K562 (cell line): ENCODE data around the gene SMG6. TPM values are rescaled to one million over a fixed set of nuclear protein-coding genes. Genes with fewer than 3 reads are reported as not detected.
A peak's percentile ranks its signal among the peaks of the same experiment; 100 is the strongest.

Source experiments
- ATAC-seq: fragments of 200-7000 bp; cut with Tn5 transposase; 3 replicates; pipeline ENCODE4 v1.9.1; 2020; ENCODE audit warnings: moderate library complexity
- BruUV-seq: library from RNA; stranded (reverse); fragments of 400-500 nt; replicated peaks from 2 replicates; lab custom pipeline; 2021; lab: Mats Ljungman, UMichigan
- CTCF ChIA-PET: fragments of 300-600 bp; formaldehyde crosslinking; extraction: SDS; loops from one replicate; lab custom pipeline; 2021; ENCODE audit warnings: low intra/inter-chr PET ratio; lab: Yijun Ruan, JAX
- POLR2A ChIA-PET: fragments of 300-600, 350-650 bp; sonication (Branson Sonifier 250); formaldehyde crosslinking; extraction: SDS; loops from one replicate; lab custom pipeline; 2021; ENCODE audit warnings: antibody characterized with exemption, inconsistent platforms; lab: Yijun Ruan, JAX
- DNase-seq, 4 experiments: peaks; one replicate each; pipeline versions ENCODE4 v3.0.0 to v3.0.0-alpha.2; 2011 to 2018; ENCODE audit warnings: low spot score in 3 of 4, mixed read lengths in 3 of 4; ENCODE audit errors: extremely low read depth in 1 of 4
- FAIRE-seq: peaks from 2 replicates; lab custom pipeline; 2011; peaks lifted over from hg19 to GRCh38; lab: Jason Lieb, UNC
- H2AFZ ChIP-seq: 2 replicates; pipeline ENCODE4 v1.6.0; 2011; ENCODE audit warnings: low read depth, low read length, control low read depth, inconsistent platforms
- H3K27ac ChIP-seq: fragments of 200-600 bp; 3 replicates; pipeline ENCODE4 v1.8.0; 2011; ENCODE audit warnings: low read depth, mild to moderate bottlenecking, control low read depth, inconsistent platforms, low read length, moderate library complexity, mixed read lengths; ENCODE audit errors: extremely low read depth
- H3K27me3 ChIP-seq, 2 experiments: fragments of 300-600 bp in 1 of 2; 2 replicates in 1 of 2; 3 replicates in 1 of 2; pipeline versions ENCODE4 v1.6.0 to v1.8.0; 2011; ENCODE audit warnings: inconsistent platforms in 2 of 2, low read length in 2 of 2, mild to moderate bottlenecking in 1 of 2, mixed read lengths in 1 of 2, moderate library complexity in 1 of 2; ENCODE audit not compliant: control insufficient read depth in 2 of 2, insufficient read depth in 2 of 2
- H3K36me3 ChIP-seq: fragments of 300-600 bp; 3 replicates; pipeline ENCODE4 v1.8.0; 2011; ENCODE audit warnings: mild to moderate bottlenecking, low read length, inconsistent platforms; ENCODE audit not compliant: control insufficient read depth, insufficient read depth
- H3K4me1 ChIP-seq, 2 experiments: fragments of 200-600 bp in 1 of 2; replicated peaks in 1 of 2; 2 replicates in 1 of 2; 3 replicates in 1 of 2; pipeline versions ENCODE4 v1.5.1 to v1.8.0; 2011; ENCODE audit warnings: inconsistent platforms in 2 of 2, low read length in 2 of 2, mild to moderate bottlenecking in 1 of 2, mixed read lengths in 1 of 2, moderate library complexity in 1 of 2; ENCODE audit not compliant: control insufficient read depth in 2 of 2, insufficient read depth in 2 of 2
- H3K4me2 ChIP-seq: 2 replicates; pipeline ENCODE4 v1.6.1; 2011; ENCODE audit warnings: low read length, control low read depth, inconsistent platforms, mixed read lengths; ENCODE audit not compliant: insufficient read depth
- H3K4me3 ChIP-seq: fragments of 200-600 bp; sonication (generic), shearing (Covaris generic); 2 replicates; pipeline ENCODE4 v1.5.1; 2016; ENCODE audit warnings: control low read depth, inconsistent platforms
- H3K79me2 ChIP-seq: fragments of 200-600 bp; 3 replicates; pipeline ENCODE4 v1.8.0; 2011; ENCODE audit warnings: low read length, inconsistent platforms; ENCODE audit not compliant: control insufficient read depth, insufficient read depth
- H3K9ac ChIP-seq, 2 experiments: 2 replicates each; pipeline versions ENCODE4 v1.6.0 to v1.6.1; 2011; ENCODE audit warnings: low read depth in 2 of 2, low read length in 2 of 2, control low read depth in 1 of 2, inconsistent platforms in 1 of 2, mild to moderate bottlenecking in 1 of 2, mixed read lengths in 1 of 2; ENCODE audit not compliant: insufficient read depth in 1 of 2
- H3K9me1 ChIP-seq: one replicate; pipeline ENCODE4 v1.6.0; 2011; ENCODE audit warnings: inconsistent platforms, mild to moderate bottlenecking, low read length, moderate library complexity; ENCODE audit not compliant: control insufficient read depth, insufficient read depth
- H3K9me3 ChIP-seq: replicated peaks from 2 replicates; pipeline ENCODE4 v1.5.1; 2011; ENCODE audit warnings: low read depth, low read length, inconsistent platforms; ENCODE audit not compliant: control insufficient read depth, insufficient read depth
- H4K20me1 ChIP-seq: replicated peaks from 2 replicates; pipeline ENCODE4 v1.6.1; 2011; ENCODE audit warnings: low read length, inconsistent platforms, mixed read lengths; ENCODE audit not compliant: control insufficient read depth, insufficient read depth
- DPF2 ChIP-seq: fragments of 450-650 bp; IDR thresholded peaks from 2 replicates; pipeline ENCODE4 v1.6.1; 2016
- FOSL1 ChIP-seq: fragments of 200-800 bp; sonication (Bioruptor generic); conservative IDR thresholded peaks from 2 replicates; pipeline ENCODE4 v1.6.1; 2016; ENCODE audit warnings: missing genetic modification characterization, missing compliant biosample characterization
- GATA2 ChIP-seq: sonication (generic); formaldehyde crosslinking; IDR thresholded peaks from 2 replicates; pipeline ENCODE4 v1.4.0; 2020; ENCODE audit warnings: mild to moderate bottlenecking, missing genetic modification reagents
- JUND ChIP-seq, 2 experiments: IDR thresholded peaks; 2 replicates in 1 of 2; 3 replicates in 1 of 2; pipeline ENCODE4 v1.6.1; 2011; ENCODE audit warnings: borderline replicate concordance in 2 of 2, low read depth in 2 of 2, low read length in 2 of 2, improper control_type of control experiment in 1 of 2, missing biosample characterization in 1 of 2, missing genetic modification characterization in 1 of 2, missing genetic modification reagents in 1 of 2
- LCOR ChIP-seq: sonication (generic); formaldehyde crosslinking; IDR thresholded peaks from 2 replicates; pipeline ENCODE4 v1.8.0; 2022; ENCODE audit warnings: mild to moderate bottlenecking, missing genetic modification reagents
- MCM7 ChIP-seq, 2 experiments: fragments of 450-650 bp; IDR thresholded peaks; 2 replicates each; pipeline ENCODE4 v1.6.1; 2016 to 2018
- NFIC ChIP-seq: fragments of 450-650 bp; IDR thresholded peaks from 2 replicates; pipeline ENCODE4 v1.6.1; 2017; ENCODE audit warnings: mild to moderate bottlenecking, inconsistent platforms
- PTRF ChIP-seq: fragments of 450-650 bp; IDR thresholded peaks from 2 replicates; pipeline ENCODE4 v1.6.1; 2016; ENCODE audit warnings: mild to moderate bottlenecking, missing genetic modification characterization, missing compliant biosample characterization
- SMARCE1 ChIP-seq: fragments of 450-650 bp; IDR thresholded peaks from 2 replicates; pipeline ENCODE4 v1.7.1; 2016; ENCODE audit warnings: mild to moderate bottlenecking
- ZBTB7A ChIP-seq: IDR thresholded peaks from 2 replicates; pipeline ENCODE4 v1.6.1; 2011; ENCODE audit warnings: low read depth, mild to moderate bottlenecking, low read length, moderate library complexity, borderline replicate concordance; ENCODE audit not compliant: control insufficient read depth
- WGBS: fragments of 100-300 bp; shearing (Covaris generic); methylation state at CpG from one replicate; pipeline ENCODE4 v1.1.6; 2016; ENCODE audit warnings: low coverage, mixed read lengths; ENCODE audit not compliant: insufficient coverage; ENCODE audit errors: missing lambda C conversion rate; 5-methylcytosine and 5-hydroxymethylcytosine counted together
- in situ Hi-C: fragments of 300-500 bp; cut with MboI; formaldehyde crosslinking; loops from 4 replicates; pipeline ENCODE4 v1.15.0; 2018; ENCODE audit warnings: inconsistent platforms, mixed read lengths
- intact Hi-C: fragments of 100-400 bp; cut with micrococcal nuclease; formaldehyde crosslinking; loops from 2 replicates; pipeline ENCODE4 v1.14.2; 2022
- polyA plus RNA-seq, 8 experiments: library from polyadenylated mRNA; depleted of rRNA in 4 of 8; stranded (reverse) in 5 of 8; unstranded in 3 of 8; fragments of >200 nt; fragmentation: Nextera tagmentation in 2 of 8; fragmentation: Illumina TruSeq in 1 of 8; extraction: Ambion mirVana in 2 of 8; extraction: Trizol in 1 of 8; gene quantifications; 2 replicates each; pipeline versions ENCODE4 v1.2.1 to v1.2.3, GENCODE V29; 2011 to 2014; ENCODE audit warnings: inconsistent platforms in 1 of 8, missing spikeins in 1 of 8
- total RNA-seq, 7 experiments: library from RNA; depleted of rRNA in 6 of 7; stranded (reverse); fragments of >200 nt in 6 of 7; fragmentation: Illumina TruSeq in 2 of 7; extraction: Trizol in 2 of 7; gene quantifications; 2 replicates each; pipeline versions ENCODE4 v1.2.1 to v1.2.3, GENCODE V29; 2011 to 2021; ENCODE audit warnings: low replicate concordance in 1 of 7
- TF ChIP-seq, protein P1 (sequence below): sonication (generic); formaldehyde crosslinking; IDR thresholded peaks from 2 replicates; pipeline ENCODE4 v1.9.0; 2022; ENCODE audit warnings: mild to moderate bottlenecking, missing genetic modification reagents

Gene SMG6
- total and polyA plus RNA-seq, 9 of the 15 experiments (the other 6 are each of a cell fraction or from before 2014, with no cell fraction given), result 0.44 to 13.9 (median 6.0) TPM

GRCh38 chr17:2343421-2343820 is 39.8 kb upstream of the SMG6 start:
- H3K9me3 ChIP-seq, result no peaks in the 10 kb centered on the region
- intact Hi-C loops, result no loop called here
- ATAC-seq, result no peak
- H4K20me1 ChIP-seq, result no peaks in the 10 kb centered on the region
- H3K9ac ChIP-seq, result no peak overlapping the region
- WGBS, result 62% methylated on average over 5 of the region's 5 CpGs
- H3K79me2 ChIP-seq, result 0 out of 3 replicates have a peak, but pooled peaks cover 2% of the 10 kb centered on the region
- no peak overlapping the region for H2AFZ ChIP-seq
- CTCF ChIA-PET, result no interaction called here
- H3K4me3 ChIP-seq, result no peak overlapping the region
- POLR2A ChIA-PET, result no interaction called here
- no peaks in the 10 kb centered on the region for H3K9me1 ChIP-seq
- no TSS peak for BruUV-seq
- no peaks in the 10 kb centered on the region for H3K27me3 ChIP-seq
- H3K4me2 ChIP-seq, result no peak overlapping the region
- TF ChIP-seq NFIC (peak; percentile 36), GATA2 (CRISPR knock-in tag) (no peak)
- TF ChIP-seq, all 486 proteins: peak for 1
- in situ Hi-C loops, result no loop called here
- FAIRE-seq (no peak), DNase-seq (no peak)
- Histone ChIP-seq H3K36me3 (peaks cover 7% of the 10 kb centered on the region; the same call in 1 of the 3 replicates), H3K4me1 (peaks cover under 1 to 4% of the 10 kb centered on the region in 2 experiments; a peak in 3 of 5 replicates), H3K27ac (no peak overlapping the region)

DNA sequence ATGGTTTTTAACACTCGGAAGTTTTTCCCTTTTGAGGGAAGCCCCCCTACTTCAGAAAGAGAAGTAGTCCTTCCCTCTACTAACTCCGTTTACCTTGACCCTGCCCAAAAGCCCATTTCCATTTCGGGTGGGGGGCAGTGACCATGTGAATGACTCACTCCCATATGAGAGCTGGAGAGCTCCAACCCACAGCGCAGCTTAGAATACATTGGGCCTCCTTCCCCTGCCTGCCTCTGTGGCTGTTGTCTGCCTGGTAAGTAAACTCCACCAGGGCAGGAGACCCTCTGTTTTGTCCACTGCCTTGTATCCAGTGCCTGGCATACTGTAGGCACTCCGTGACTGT is 34.7 kb upstream of the SMG6 start:
- Histone ChIP-seq H3K27ac (peak overlapping the region; percentile 81; the same call in 2 of the 3 replicates), H3K9me1 (no peaks in the 10 kb centered on the region), H3K27me3 (no peaks in the 10 kb centered on the region), H2AFZ (peak overlapping the region; percentile 72), H4K20me1 (no peaks in the 10 kb centered on the region), H3K4me3 (peak overlapping the region; percentile 68), H3K4me2 (peak overlapping the region; percentile 93), H3K4me1 (peaks cover 16 to 21% of the 10 kb centered on the region in 2 experiments; a peak in 4 of 5 replicates), H3K36me3 (peaks cover 28% of the 10 kb centered on the region), H3K9ac (peak overlapping the region; percentile 73 to 97; a peak in 3 of 4 replicates), H3K9me3 (no peaks in the 10 kb centered on the region; the same call in 1 of the 2 replicates), H3K79me2 (peaks cover 46% of the 10 kb centered on the region)
- WGBS, result 21% methylated on average over 4 of the region's 5 CpGs
- FAIRE-seq, result peak; percentile 11
- ChIA-PET CTCF (no interaction called here), POLR2A (interaction anchor here (0.6 to 1.1 kb wide), 5 partner anchors 10 to 36 kb away, joined by 3 to 5 read pairs (median 3); partner anchors contain the start of genes SMG6 and SRR)
- intact Hi-C loops, result no loop called here
- no TSS peak for BruUV-seq
- in situ Hi-C loops, result no loop called here
- DNase-seq, result peak; percentile 19 to 43 (median 30)
- ATAC-seq, result no peak
- 0 out of 2 replicates have a peak, but pooled peaks have one; percentile 5 for TF ChIP-seq ZBTB7A
- TF ChIP-seq DPF2, result peak; percentile 22; the same call in 1 of the 2 replicates
- TF ChIP-seq SMARCE1, result 0 out of 2 replicates have a peak, but pooled peaks have one; percentile 24
- 0 out of 2 replicates have a peak, but pooled peaks have one; percentile 48 for TF ChIP-seq FOSL1 (tag)
- TF ChIP-seq PTRF, result no peak
- TF ChIP-seq MCM7 (IDR thresholded peaks at IDR 0.05), result no peak
- TF ChIP-seq LCOR (CRISPR knock-in tag), result no peak
- TF ChIP-seq, protein P1, sequence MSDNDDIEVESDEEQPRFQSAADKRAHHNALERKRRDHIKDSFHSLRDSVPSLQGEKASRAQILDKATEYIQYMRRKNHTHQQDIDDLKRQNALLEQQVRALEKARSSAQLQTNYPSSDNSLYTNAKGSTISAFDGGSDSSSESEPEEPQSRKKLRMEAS (CRISPR knock-in tag), result 0 out of 2 replicates have a peak, but pooled peaks have one; percentile 8
- peak; percentile 68 for TF ChIP-seq JUND (IDR thresholded peaks at IDR 0.05; ENCODE audit: borderline replicate concordance, low read depth, low read length)
- no peak for TF ChIP-seq JUND (tag; IDR thresholded peaks at IDR 0.05; ENCODE audit: borderline replicate concordance, low read depth, low read length)
- TF ChIP-seq NFIC, result no peak
